ENCODE results near the gene NTF3. TPM values are rescaled to one million over a fixed set of nuclear protein-coding genes. Genes with fewer than 3 reads are reported as not detected.

Gene NTF3
- total RNA-seq, 1 experiment from 2014 or later, result not detected

DNA sequence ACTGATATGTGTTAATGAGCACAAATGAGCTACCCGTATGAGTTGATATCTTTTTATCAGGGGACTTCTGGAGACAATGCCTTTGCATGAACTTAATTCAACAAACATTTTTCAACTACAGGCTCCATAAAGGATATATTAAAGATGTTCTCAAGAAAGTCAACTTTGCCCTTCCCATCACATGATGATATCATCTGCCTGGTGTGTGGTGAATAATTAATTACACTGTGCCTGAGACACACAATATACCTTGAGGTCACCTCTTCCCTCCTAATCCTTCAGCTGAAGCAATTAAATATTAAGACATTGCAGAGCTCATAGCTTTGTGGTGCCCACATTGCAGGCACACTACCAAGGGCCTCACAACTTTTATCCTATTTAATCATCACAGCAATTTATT is 22.3 kb upstream of the NTF3 start:
- in situ Hi-C loops (cut with HindIII; ENCODE audit: low pct_unique_long_range_greater_than_20kb, low sequenced_read_pairs) (no loop called here), intact Hi-C loops (cut with micrococcal nuclease; ENCODE audit: unreplicated experiment) (no loop called here)
- H3K36me3 ChIP-seq (ENCODE audit: control insufficient read depth, insufficient read depth, low read length), result no peaks in the 10 kb centered on the region
- H3K4me1 ChIP-seq (ENCODE audit: control insufficient read depth, insufficient read depth, low read length), result no peaks in the 10 kb centered on the region
- DNase-seq (ENCODE audit: low read depth, low spot score) (no peak), ATAC-seq (no peak)
- H3K27me3 ChIP-seq (ENCODE audit: control insufficient read depth, insufficient read depth, low read length), result no peaks in the 10 kb centered on the region
- H3K27ac ChIP-seq (ENCODE audit: low read length), result no peak overlapping the region
- no peaks in the 10 kb centered on the region for H3K9me3 ChIP-seq (ENCODE audit: control insufficient read depth, insufficient read depth, low read depth, low read length)
- H3K4me3 ChIP-seq (ENCODE audit: low read depth in 2 of 2, low read length in 2 of 2), result no peak overlapping the region
- no peak for TF ChIP-seq SIN3A (IDR thresholded peaks at IDR 0.05; ENCODE audit: borderline replicate concordance, insufficient read depth, low read depth, low read length)
- no peak for TF ChIP-seq POLR2AphosphoS5 (IDR thresholded peaks at IDR 0.05; ENCODE audit: low read depth, low read length)
- no peak for TF ChIP-seq TCF7L2 (IDR thresholded peaks at IDR 0.05; ENCODE audit: low read depth, low read length)
- no peak for TF ChIP-seq CTCF (IDR thresholded peaks at IDR 0.05)
- TF ChIP-seq, protein P1, sequence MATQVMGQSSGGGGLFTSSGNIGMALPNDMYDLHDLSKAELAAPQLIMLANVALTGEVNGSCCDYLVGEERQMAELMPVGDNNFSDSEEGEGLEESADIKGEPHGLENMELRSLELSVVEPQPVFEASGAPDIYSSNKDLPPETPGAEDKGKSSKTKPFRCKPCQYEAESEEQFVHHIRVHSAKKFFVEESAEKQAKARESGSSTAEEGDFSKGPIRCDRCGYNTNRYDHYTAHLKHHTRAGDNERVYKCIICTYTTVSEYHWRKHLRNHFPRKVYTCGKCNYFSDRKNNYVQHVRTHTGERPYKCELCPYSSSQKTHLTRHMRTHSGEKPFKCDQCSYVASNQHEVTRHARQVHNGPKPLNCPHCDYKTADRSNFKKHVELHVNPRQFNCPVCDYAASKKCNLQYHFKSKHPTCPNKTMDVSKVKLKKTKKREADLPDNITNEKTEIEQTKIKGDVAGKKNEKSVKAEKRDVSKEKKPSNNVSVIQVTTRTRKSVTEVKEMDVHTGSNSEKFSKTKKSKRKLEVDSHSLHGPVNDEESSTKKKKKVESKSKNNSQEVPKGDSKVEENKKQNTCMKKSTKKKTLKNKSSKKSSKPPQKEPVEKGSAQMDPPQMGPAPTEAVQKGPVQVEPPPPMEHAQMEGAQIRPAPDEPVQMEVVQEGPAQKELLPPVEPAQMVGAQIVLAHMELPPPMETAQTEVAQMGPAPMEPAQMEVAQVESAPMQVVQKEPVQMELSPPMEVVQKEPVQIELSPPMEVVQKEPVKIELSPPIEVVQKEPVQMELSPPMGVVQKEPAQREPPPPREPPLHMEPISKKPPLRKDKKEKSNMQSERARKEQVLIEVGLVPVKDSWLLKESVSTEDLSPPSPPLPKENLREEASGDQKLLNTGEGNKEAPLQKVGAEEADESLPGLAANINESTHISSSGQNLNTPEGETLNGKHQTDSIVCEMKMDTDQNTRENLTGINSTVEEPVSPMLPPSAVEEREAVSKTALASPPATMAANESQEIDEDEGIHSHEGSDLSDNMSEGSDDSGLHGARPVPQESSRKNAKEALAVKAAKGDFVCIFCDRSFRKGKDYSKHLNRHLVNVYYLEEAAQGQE (IDR thresholded peaks at IDR 0.05; ENCODE audit: insufficient read depth in 1 of 2, low read depth in 2 of 2, low read length in 1 of 2), result no peak
- CTCF ChIA-PET, result no interaction called here
- BruUV-seq (replicated peaks), result no TSS peak
- POLR2A ChIA-PET, result no interaction called here

- ChIA-PET CTCF (no interaction called here), POLR2A (no interaction called here)
- Histone ChIP-seq H3K36me3 (ENCODE audit: control insufficient read depth, insufficient read depth, low read length) (no peaks in the 10 kb centered on the region), H3K4me3 (ENCODE audit: low read depth in 2 of 2, low read length in 2 of 2) (no peak overlapping the region), H3K27me3 (ENCODE audit: control insufficient read depth, insufficient read depth, low read length) (no peaks in the 10 kb centered on the region), H3K4me1 (ENCODE audit: control insufficient read depth, insufficient read depth, low read length) (no peaks in the 10 kb centered on the region), H3K9me3 (ENCODE audit: control insufficient read depth, insufficient read depth, low read depth, low read length) (no peaks in the 10 kb centered on the region), H3K27ac (ENCODE audit: low read length) (no peak overlapping the region)
- ATAC-seq (no peak), DNase-seq (ENCODE audit: low read depth, low spot score) (no peak)
- in situ Hi-C loops (cut with HindIII; ENCODE audit: low pct_unique_long_range_greater_than_20kb, low sequenced_read_pairs) (no loop called here), intact Hi-C loops (cut with micrococcal nuclease; ENCODE audit: unreplicated experiment) (no loop called here)
- no TSS peak for BruUV-seq (replicated peaks)
- no peak for TF ChIP-seq TCF7L2 (IDR thresholded peaks at IDR 0.05; ENCODE audit: low read depth, low read length)
- no peak for TF ChIP-seq POLR2AphosphoS5 (IDR thresholded peaks at IDR 0.05; ENCODE audit: low read depth, low read length)
- TF ChIP-seq, protein P1 (IDR thresholded peaks at IDR 0.05; ENCODE audit: insufficient read depth in 1 of 2, low read depth in 2 of 2, low read length in 1 of 2), result no peak
- TF ChIP-seq CTCF (IDR thresholded peaks at IDR 0.05), result no peak
These were observed 15.3 kb upstream of the NTF3 start for GRCh38 chr12:5416571-5416970.

Data from Panc1 (cell line).